ENCODE measurements around the gene SEC63. TPM values are rescaled to one million over a fixed set of nuclear protein-coding genes. Genes with fewer than 3 reads are reported as not detected.
"Not testable (repeated sequence)": the region's sequence is repeated elsewhere in the genome, so short reads cannot be mapped to it uniquely, and the experiment has no call there.

SEC63 gene
- total RNA-seq, 1 donor from 2014 or later = 13.7 TPM

- no peak for DNase-seq (ENCODE audit: low read depth in 2 of 2)
Observed at GRCh38 chr6:107931894-107932293, 26.1 kb downstream of the SEC63 start.

- DNase-seq (ENCODE audit: low read depth in 2 of 2) = no peak
Observed at GRCh38 chr6:107928984-107929383, 29.0 kb downstream of the SEC63 start.

- DNase-seq (ENCODE audit: low read depth in 2 of 2) = not testable (repeated sequence)
Observed at GRCh38 chr6:107926697-107927544, 31.1 kb downstream of the SEC63 start.

GRCh38 chr6:107917451-107918375, 40.3 kb downstream of the SEC63 start:
- no peak for DNase-seq (ENCODE audit: low read depth in 2 of 2)

GRCh38 chr6:107916961-107917360, 41.0 kb downstream of the SEC63 start:
- DNase-seq (ENCODE audit: low read depth in 2 of 2) = not testable (repeated sequence)

- no peak for DNase-seq (ENCODE audit: low read depth in 2 of 2)
Observed at GRCh38 chr6:107911692-107912091, 46.3 kb downstream of the SEC63 start.

GRCh38 chr6:107894809-107895396, 63.1 kb downstream of the SEC63 start:
- DNase-seq (ENCODE audit: low read depth in 2 of 2) = no peak

- DNase-seq (ENCODE audit: low read depth in 2 of 2) = not testable (repeated sequence)
Observed at GRCh38 chr6:107890431-107890830, 67.6 kb downstream of the SEC63 start.

- DNase-seq (ENCODE audit: low read depth in 2 of 2) = not testable (repeated sequence)
Observed at GRCh38 chr6:107885950-107886349, 72.1 kb downstream of the SEC63 start.

GRCh38 chr6:107879941-107880340, 78.1 kb downstream of the SEC63 start:
- no peak for DNase-seq (ENCODE audit: low read depth in 2 of 2)

GRCh38 chr6:107877968-107878367, 80.0 kb downstream of the SEC63 start:
- DNase-seq (ENCODE audit: low read depth in 2 of 2) = no peak

- no peak for DNase-seq (ENCODE audit: low read depth in 2 of 2)
Observed at GRCh38 chr6:107871976-107872375, 86.0 kb downstream of the SEC63 start.

- DNase-seq (ENCODE audit: low read depth in 2 of 2) = not testable (repeated sequence)
Observed at GRCh38 chr6:107871512-107871911, 86.5 kb downstream of the SEC63 start.

- DNase-seq (ENCODE audit: low read depth in 2 of 2) = no peak
Observed at GRCh38 chr6:107871016-107871415, 87.0 kb downstream of the SEC63 start.

GRCh38 chr6:107870381-107870780, 87.6 kb downstream of the SEC63 start:
- peak in 1 of 2 donors; percentile 27 for DNase-seq (ENCODE audit: low read depth in 2 of 2)

GRCh38 chr6:107869871-107870270, 88.1 kb downstream of the SEC63 start:
- DNase-seq (ENCODE audit: low read depth in 2 of 2) = no peak

- DNase-seq (ENCODE audit: low read depth in 2 of 2) = peak in 1 of 2 donors; percentile 37
Observed at GRCh38 chr6:107868867-107869611, 89.0 kb downstream of the SEC63 start.

GRCh38 chr6:107867302-107867615, 90.7 kb downstream of the SEC63 start:
- no peak for DNase-seq (ENCODE audit: low read depth in 2 of 2)

GRCh38 chr6:107866606-107867301, 91.3 kb downstream of the SEC63 start:
- DNase-seq (ENCODE audit: low read depth in 2 of 2) = peak; percentile 37 to 48

- no peak for DNase-seq (ENCODE audit: low read depth in 2 of 2)
Observed at GRCh38 chr6:107864226-107865127, 93.5 kb downstream of the SEC63 start.
